A673 (cell line): ENCODE results near the gene NCOA3.

Source experiments
- CTCF ChIP-seq: fragments of 300-800, 200-600 bp; sonication (generic); conservative IDR thresholded peaks from 2 replicates; pipeline ENCODE4 v1.5.1; 2017; ENCODE audit warnings: low read depth, mild to moderate bottlenecking, antibody characterized with exemption, low read length, moderate library complexity, mixed read lengths
- EZH2 ChIP-seq: fragments of 200-600 bp; sonication (generic); IDR thresholded peaks from 2 replicates; pipeline ENCODE4 v1.6.1; 2017; ENCODE audit warnings: borderline replicate concordance, low read depth, mild to moderate bottlenecking, mixed read lengths, antibody characterized with exemption, low read length; ENCODE audit not compliant: poor library complexity, severe bottlenecking

DNA sequence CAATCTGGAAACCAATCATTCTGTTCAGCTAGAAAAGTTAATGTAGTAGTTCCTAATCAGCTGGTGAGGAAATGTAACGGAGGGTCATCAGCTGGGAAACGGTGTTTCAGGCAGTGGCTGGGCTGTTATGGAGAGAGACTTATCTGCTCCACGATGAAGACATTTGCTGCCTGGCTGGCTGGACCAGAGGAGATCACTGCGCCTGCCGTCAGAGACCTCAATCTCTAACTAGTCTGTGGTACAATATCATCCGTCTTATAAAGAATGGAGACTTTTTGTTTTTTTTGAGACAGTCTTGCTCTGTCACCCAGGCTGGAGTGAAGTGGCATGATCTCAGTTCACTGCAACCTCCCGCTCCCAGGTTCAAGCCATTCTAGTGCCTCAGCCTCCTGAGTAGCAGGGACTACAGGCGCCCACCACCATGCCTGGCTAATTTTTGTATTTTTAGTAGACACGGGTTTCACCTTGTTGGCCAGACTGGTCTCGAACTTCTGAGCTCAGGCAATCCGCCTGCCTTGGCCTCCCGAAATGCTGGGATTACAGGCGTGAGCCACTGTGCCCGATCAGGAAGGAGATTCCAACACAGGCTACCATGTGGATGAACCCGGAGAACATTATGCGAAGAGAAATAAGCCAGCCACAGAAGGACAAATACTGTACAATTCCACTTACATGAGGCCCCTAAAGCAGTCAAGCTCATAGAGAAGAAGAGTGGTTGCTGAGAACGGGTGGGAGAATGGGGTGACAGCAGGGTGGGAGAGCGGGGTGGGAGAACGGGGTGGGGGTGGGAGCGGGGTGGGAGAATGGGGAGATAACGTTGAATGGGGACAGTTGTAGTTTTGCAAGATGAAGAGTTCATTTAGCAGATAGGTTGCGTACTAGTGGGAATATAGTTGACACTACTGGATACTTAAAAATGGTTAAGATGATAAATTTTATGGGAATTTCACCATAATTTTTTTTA lies 168.5 kb downstream of the NCOA3 start:
- no peak for TF ChIP-seq CTCF
- TF ChIP-seq EZH2: no peak
